Lower leg skin (tissue), 3 donors: ENCODE measurements around the gene HCN2.

Source experiments
- CTCF ChIP-seq, 3 donors: fragments of 450-650 bp; IDR thresholded peaks; one replicate each; pipeline ENCODE4 v1.5.1; 2016; ENCODE audit warnings: antibody characterized with exemption in 3 of 3, mild to moderate bottlenecking in 3 of 3, moderate library complexity in 2 of 3
- POLR2A ChIP-seq, 2 donors: fragments of 450-650 bp; IDR thresholded peaks; one replicate each; pipeline ENCODE4 v1.6.1; 2016 to 2017; ENCODE audit warnings: antibody characterized with exemption in 2 of 2, mild to moderate bottlenecking in 1 of 2, moderate library complexity in 1 of 2

- TF ChIP-seq POLR2A (IDR thresholded peaks at IDR 0.05), result no peak
- no peak for TF ChIP-seq CTCF (IDR thresholded peaks at IDR 0.05)
These were observed 1.5 kb upstream of the HCN2 start for GRCh38 chr19:588093-588740.
